Heart left ventricle (tissue), 13 donors: ENCODE measurements around the gene BMERB1.

Source experiments
- CTCF ChIP-seq, 12 donors: fragments of 200-600 bp; sonication (generic) in 4 of 12; IDR thresholded peaks; one replicate each; pipeline versions ENCODE4 v1.5.0 to v1.8.0; 2018 to 2022; ENCODE audit warnings: antibody characterized with exemption in 12 of 12, mild to moderate bottlenecking in 5 of 12
- POLR2A ChIP-seq, 2 donors: fragments of 450-650 bp; IDR thresholded peaks; one replicate each; pipeline ENCODE4 v1.6.1; 2017; ENCODE audit warnings: antibody characterized with exemption in 2 of 2, mild to moderate bottlenecking in 2 of 2, moderate library complexity in 2 of 2
- donor health status: ischemic (EF 13 %, LVEDD 7.1; RV severe dilation, severe dysfunction).
- donor health status: DM: no; HTN: yes; CAD: no.
- donor health status: DM: no; HTN: no; CAD: no.
- donor health status: ischemic (EF 25% LVEDD 6.9; RV normal size, moderate dysfunction).
- donor health status: ischemic (EF 25% LVEDD 5.7; RV mildly dilated, moderate dysfunction).
- donor health status: ischemic (EF 35%, LVEDD 5.7; RV mildly dilated, moderate dysfunction).
- donor health status: nonischemic (EF 11% LVEDD 7.7; RV severe dilation, severe dysfunction).
- donor health status: DM: yes; HTN: yes; CAD: no.
- donor health status: PGD.
- donor health status: ischemic (EF 29% LVEDD 5.4; RV normal size, mild dysfunction).
- donor health status: nonischemic (EF 23%, LVEDD 6.1; RV moderate dilation, normal function).

- TF ChIP-seq CTCF (IDR thresholded peaks at IDR 0.05) (no peak), POLR2A (IDR thresholded peaks at IDR 0.05) (no peak)
These were observed 952 bp downstream of the BMERB1 start for GRCh38 chr16:15435216-15435864.
